Right forelimb (tissue), 1 donor: ENCODE results near the gene BEND5.

Experiments used
- DNase-seq: peaks from one replicate; pipeline ENCODE4 v3.0.0-alpha.2; 2018

Gene BEND5

GRCh38 chr1:48718116-48718630 lies 58.5 kb downstream of the BEND5 start:
- no peak for DNase-seq

- DNase-seq: no peak
Measured at GRCh38 chr1:48717082-48717481, 59.6 kb downstream of the BEND5 start.

- DNase-seq: no peak
Measured at GRCh38 chr1:48715921-48716320, 60.8 kb downstream of the BEND5 start.

- DNase-seq: no peak
Measured at GRCh38 chr1:48710915-48711314, 65.8 kb downstream of the BEND5 start.

GRCh38 chr1:48710318-48710717 lies 66.4 kb downstream of the BEND5 start:
- no peak for DNase-seq

GRCh38 chr1:48704736-48705135 lies 72.0 kb downstream of the BEND5 start:
- DNase-seq: no peak

GRCh38 chr1:48701445-48701844 lies 75.2 kb downstream of the BEND5 start:
- DNase-seq: no peak

GRCh38 chr1:48697066-48697707 lies 79.5 kb downstream of the BEND5 start:
- peak; percentile 70 for DNase-seq

- DNase-seq: no peak
Measured at GRCh38 chr1:48695161-48695560, 81.5 kb downstream of the BEND5 start.

- DNase-seq: no peak
Measured at GRCh38 chr1:48693674-48694320, 82.9 kb downstream of the BEND5 start.

- DNase-seq: no peak
Measured at GRCh38 chr1:48693180-48693579, 83.5 kb downstream of the BEND5 start.

- DNase-seq: no peak
Measured at GRCh38 chr1:48692235-48692634, 84.5 kb downstream of the BEND5 start.

- DNase-seq: no peak
Measured at GRCh38 chr1:48691429-48692001, 85.2 kb downstream of the BEND5 start.

GRCh38 chr1:48688102-48688760 lies 88.5 kb downstream of the BEND5 start:
- DNase-seq: no peak

- no peak for DNase-seq
Measured at GRCh38 chr1:48687282-48688045, 89.2 kb downstream of the BEND5 start.

GRCh38 chr1:48686159-48686558 lies 90.5 kb downstream of the BEND5 start:
- no peak for DNase-seq

- DNase-seq: no peak
Measured at GRCh38 chr1:48684381-48684780, 92.3 kb downstream of the BEND5 start.

- no peak for DNase-seq
Measured at GRCh38 chr1:48683839-48684238, 92.9 kb downstream of the BEND5 start.

- no peak for DNase-seq
Measured at GRCh38 chr1:48681476-48682305, 95.0 kb downstream of the BEND5 start.

- DNase-seq: no peak
Measured at GRCh38 chr1:48680411-48681035, 96.2 kb downstream of the BEND5 start.

- no peak for DNase-seq
Measured at GRCh38 chr1:48679859-48680258, 96.8 kb downstream of the BEND5 start.
